Muscle of back (tissue), 11 donors: ENCODE measurements around the gene PIK3R1. TPM values are rescaled to one million over a fixed set of nuclear protein-coding genes. Genes with fewer than 3 reads are reported as not detected.
A peak's percentile ranks its signal among the peaks of the same experiment; 100 is the strongest.

Source experiments
- DNase-seq, 3 donors: peaks; one replicate each; pipeline versions ENCODE4 v3.0.0 to v3.0.0-alpha.2; 2013
- polyA plus RNA-seq, 10 donors: library from polyadenylated mRNA; unstranded; fragments of 120-200 nt; gene quantifications; one replicate each; pipeline ENCODE4 v1.2.1, GENCODE V29; 2013; ENCODE audit not compliant: insufficient read length in 10 of 10

The PIK3R1 gene
- polyA plus RNA-seq, 10 donors = 48.5 to 75.7 (median 62.7) TPM

GRCh38 chr5:68290260-68290674, 74.7 kb downstream of the PIK3R1 start:
- peak in 2 of 3 donors; percentile 47 to 66 for DNase-seq

DNA sequence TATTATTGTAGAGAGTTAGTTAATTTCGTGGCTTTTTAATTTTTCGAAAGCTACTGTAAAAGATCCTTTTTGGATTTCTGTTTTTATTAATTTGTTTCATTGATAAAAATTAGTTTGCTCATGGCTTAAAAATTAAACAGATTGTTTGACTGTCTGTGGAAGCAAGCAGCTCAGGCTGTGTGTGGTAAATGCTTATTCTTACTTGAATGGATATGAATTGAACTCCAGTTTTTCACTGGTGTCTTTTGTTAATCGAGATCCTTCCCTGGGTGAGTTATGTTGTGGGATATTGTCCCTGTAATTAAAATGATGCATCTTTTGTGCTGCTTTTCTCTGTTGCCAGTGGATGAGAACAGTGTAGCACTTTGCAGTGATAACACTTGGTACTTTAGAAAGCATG, 75.3 kb downstream of the PIK3R1 start:
- DNase-seq = no peak

- DNase-seq = no peak
Measured at GRCh38 chr5:68292316-68292715, 76.8 kb downstream of the PIK3R1 start.

GRCh38 chr5:68295772-68296171, 80.2 kb downstream of the PIK3R1 start:
- DNase-seq = no peak

DNA sequence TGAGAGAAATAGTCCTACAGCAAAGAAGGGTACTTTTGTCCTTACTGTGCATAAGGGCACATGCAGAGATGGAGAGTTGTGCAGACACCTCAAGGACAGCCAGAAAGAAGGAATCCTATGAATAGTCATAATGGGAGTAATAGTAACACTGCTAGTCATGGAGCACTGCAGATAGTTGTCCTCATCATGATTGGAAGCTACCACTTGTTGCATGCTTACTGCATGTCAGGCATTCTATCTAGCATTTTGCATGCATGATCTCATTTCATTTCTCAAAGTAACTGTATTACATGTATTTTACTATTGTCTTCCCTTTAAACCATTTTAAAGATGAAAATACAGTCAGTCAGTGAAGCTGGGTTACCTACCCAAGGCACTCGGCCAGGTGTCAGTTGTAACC, 81.3 kb downstream of the PIK3R1 start:
- no peak for DNase-seq

DNA sequence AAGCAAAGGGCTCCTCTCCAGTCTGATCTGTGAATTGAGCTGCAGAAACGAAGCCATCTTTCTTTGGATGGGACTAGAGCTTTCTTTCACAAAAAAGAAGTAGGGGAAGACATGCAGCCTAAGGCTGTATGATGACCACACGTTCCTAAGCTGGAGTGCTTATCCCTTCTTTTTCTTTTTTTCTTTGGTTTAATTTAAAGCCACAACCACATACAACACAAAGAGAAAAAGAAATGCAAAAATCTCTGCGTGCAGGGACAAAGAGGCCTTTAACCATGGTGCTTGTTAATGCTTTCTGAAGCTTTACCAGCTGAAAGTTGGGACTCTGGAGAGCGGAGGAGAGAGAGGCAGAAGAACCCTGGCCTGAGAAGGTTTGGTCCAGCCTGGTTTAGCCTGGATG, 82.1 kb downstream of the PIK3R1 start:
- DNase-seq = no peak

DNA sequence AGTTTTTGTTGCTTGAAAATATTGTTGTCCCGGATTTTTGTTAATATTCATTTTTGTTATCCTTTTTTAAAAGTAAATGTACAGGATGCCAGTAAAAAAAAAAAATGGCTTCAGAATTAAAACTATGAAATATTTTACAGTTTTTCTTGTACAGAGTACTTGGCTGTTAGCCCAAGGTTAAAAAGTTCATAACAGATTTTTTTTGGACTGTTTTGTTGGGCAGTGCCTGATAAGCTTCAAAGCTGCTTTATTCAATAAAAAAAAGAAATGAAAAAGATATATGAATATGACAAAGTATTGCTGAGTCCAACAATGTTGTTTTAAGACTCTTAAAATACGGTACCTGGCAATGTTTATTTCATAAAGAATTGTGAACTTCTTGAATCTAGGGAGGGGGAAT, 82.9 kb downstream of the PIK3R1 start:
- DNase-seq = no peak

GRCh38 chr5:68299105-68299504, 83.5 kb downstream of the PIK3R1 start:
- no peak for DNase-seq

- DNase-seq = no peak
Measured at GRCh38 chr5:68299575-68299974, 84.0 kb downstream of the PIK3R1 start.

DNA sequence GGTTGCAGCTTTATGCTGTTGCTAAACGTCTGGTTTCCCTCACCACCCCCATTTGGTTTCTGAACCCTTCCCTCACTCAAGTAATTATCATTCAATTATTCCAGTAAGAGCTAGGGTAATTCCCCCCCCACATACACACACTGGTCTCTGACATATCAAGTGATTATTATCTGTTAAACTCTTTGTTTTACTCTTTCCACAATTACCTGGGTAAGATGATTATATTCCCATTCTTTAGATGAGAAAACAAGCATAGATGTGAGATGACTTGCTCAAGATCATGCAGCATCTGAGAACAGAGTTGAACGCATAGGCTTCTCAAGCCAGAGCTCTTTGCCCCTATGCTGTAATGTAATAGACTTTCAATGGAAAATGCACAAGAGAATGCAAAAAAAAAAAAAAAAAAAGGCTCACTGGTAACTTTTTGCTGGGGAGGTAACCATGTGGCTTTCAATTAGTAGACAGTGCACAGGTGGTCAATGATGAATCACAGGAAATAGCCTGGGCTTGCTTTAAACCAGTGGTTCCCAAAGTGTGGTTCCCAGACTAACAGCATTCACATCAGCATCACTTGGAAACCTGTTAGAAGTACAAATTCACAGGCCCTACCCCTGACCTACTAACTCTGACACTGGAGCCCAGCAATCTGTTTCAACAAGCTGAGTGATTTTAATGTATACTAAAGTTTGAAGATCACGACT, 87.6 kb downstream of the PIK3R1 start:
- no peak for DNase-seq

GRCh38 chr5:68303754-68304420, 88.3 kb downstream of the PIK3R1 start:
- DNase-seq = no peak

GRCh38 chr5:68304421-68305052, 89.0 kb downstream of the PIK3R1 start:
- DNase-seq = no peak

DNA sequence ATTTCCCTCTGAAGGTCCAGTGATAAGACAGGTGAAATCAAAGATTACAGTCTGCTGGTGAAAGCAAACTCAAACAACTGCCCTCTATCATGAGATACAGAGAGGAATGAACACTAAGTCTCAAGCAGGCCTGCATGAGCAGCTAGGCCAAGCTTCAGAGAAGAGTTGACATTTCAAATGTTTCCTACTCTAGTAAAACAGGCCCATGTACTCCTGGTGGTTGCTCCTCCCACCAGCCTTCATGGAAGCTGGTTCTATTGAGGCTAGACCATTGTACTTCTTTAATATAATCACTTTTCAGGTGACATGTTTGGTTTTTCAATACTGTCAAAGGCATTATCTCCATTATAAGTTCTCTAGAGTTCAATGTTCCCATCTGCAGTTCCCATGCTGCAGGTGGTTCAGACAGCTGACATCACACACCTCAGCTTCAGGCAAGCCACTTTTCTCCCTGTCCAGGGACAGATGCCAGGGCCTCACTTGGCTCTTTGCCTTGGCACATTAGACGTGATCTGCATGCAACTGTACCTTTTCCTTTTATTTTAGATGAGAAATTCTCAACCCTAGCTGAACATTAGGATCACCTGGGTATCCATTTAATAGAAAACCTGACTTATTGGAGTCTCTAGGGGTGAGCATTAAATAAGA, 89.8 kb downstream of the PIK3R1 start:
- DNase-seq = no peak

- DNase-seq = no peak
Measured at GRCh38 chr5:68306361-68307014, 90.9 kb downstream of the PIK3R1 start.

- no peak for DNase-seq
Measured at GRCh38 chr5:68313336-68313735, 97.8 kb downstream of the PIK3R1 start.

DNA sequence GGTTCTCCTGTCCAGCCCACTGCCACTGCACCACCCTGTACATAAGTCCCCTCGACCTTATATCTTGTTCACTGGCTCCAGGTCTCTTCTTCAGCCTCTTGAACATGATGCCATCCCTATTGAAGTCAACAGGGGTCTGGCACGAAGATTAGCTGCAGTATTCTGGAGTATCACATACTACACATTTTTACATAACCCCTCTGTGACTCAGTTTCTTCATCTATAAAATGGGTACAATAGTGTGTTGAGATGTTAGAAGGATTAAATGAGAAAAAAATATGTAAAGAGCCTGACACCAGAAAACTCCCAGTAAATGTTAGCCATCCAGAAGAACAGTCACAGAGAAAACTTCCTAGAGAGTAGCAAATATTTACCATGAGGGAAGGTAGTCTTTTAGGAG, 98.9 kb downstream of the PIK3R1 start:
- no peak for DNase-seq

DNA sequence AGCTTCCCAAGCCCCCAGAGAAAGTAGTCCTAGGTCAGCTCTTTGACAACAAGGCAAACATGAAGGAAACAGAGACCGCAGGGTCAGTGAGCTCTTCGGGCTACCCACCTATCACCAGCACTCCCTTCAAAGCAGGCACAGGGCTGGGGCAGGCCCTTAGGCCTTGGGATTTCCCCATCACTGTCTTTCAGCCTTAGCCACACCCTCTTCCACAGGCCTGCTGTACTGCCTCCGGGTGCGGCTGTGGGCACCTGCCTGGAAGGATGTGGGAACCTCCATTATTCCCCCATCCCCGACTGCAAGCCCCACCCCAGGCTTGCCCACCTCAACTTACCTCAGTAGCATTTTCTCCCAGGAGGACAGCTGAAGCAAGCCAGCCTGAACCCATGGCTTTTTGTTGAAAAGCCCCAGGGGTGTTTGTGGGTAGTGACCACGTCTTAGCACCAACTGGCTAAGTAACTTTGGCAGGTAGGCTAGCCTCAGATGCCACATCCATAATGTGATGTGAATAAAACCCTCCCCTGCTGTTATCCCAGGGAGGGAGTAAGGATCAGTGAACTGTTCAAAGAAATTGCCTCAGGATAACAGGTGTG, 100.2 kb downstream of the PIK3R1 start:
- no peak for DNase-seq

GRCh38 chr5:68316469-68316868, 100.9 kb downstream of the PIK3R1 start:
- no peak for DNase-seq

DNA sequence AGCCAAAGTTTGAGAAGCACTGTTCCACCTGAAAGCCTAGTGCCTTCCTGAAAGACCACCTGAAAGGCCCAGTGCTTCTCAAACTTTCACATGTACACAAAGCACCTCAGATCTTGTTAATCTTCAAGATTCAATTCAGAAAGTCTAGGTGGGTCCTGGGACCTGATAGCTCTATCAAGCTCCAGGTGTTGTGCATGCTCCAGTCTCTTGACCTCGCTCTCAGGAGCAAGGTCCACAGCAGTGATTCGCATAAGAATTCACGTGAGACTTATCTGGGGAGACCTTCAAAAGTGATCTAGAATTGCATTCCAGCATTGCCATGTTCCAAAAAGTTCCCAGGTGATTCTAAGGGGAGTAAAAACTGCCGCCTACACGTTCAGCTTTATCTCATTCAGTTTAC, 102.1 kb downstream of the PIK3R1 start:
- DNase-seq = no peak

- DNase-seq = peak in 1 of 3 donors; percentile 17
Measured at GRCh38 chr5:68318955-68319705, 103.6 kb downstream of the PIK3R1 start.
